DND-41 (cell line): ENCODE measurements around the gene NMNAT2.

Source experiments
- ATAC-seq: fragments of 200-7000 bp; cut with Tn5 transposase; 3 replicates; pipeline ENCODE4 v1.9.1; 2021; ENCODE audit warnings: low read depth; ENCODE audit not compliant: insufficient read depth
- DNase-seq: peaks from one replicate; pipeline ENCODE4 v3.0.0-alpha.2; 2020
- H2AFZ ChIP-seq: 2 replicates; pipeline ENCODE4 v1.6.0; 2012; ENCODE audit warnings: low read depth, low read length
- H3K27ac ChIP-seq: 2 replicates; pipeline ENCODE4 v1.5.1; 2012; ENCODE audit warnings: low read length, inconsistent platforms
- H3K27me3 ChIP-seq: fragments of 200-600 bp; sonication (generic); 2 replicates; pipeline ENCODE4 v1.6.0; 2012; ENCODE audit warnings: low read length, mild to moderate bottlenecking, inconsistent platforms; ENCODE audit not compliant: insufficient read depth, poor library complexity
- H3K36me3 ChIP-seq: 2 replicates; pipeline ENCODE4 v1.5.1; 2012; ENCODE audit warnings: low read length, inconsistent platforms; ENCODE audit not compliant: insufficient read depth
- H3K4me1 ChIP-seq: 2 replicates; pipeline ENCODE4 v1.5.1; 2012; ENCODE audit warnings: mild to moderate bottlenecking, low read length; ENCODE audit not compliant: insufficient read depth
- H3K4me2 ChIP-seq: 2 replicates; pipeline ENCODE4 v1.6.0; 2012; ENCODE audit warnings: mild to moderate bottlenecking, moderate library complexity, low read length, inconsistent platforms; ENCODE audit not compliant: insufficient read depth
- H3K4me3 ChIP-seq, 2 experiments: fragments of 200-600 bp in 1 of 2; shearing (Covaris generic) in 1 of 2; 2 replicates each; pipeline ENCODE4 v1.5.1; 2012 to 2016; ENCODE audit warnings: inconsistent platforms in 2 of 2, low read length in 2 of 2, mild to moderate bottlenecking in 2 of 2, low read depth in 1 of 2, moderate library complexity in 1 of 2
- H3K79me2 ChIP-seq: 2 replicates; pipeline ENCODE4 v1.6.0; 2012; ENCODE audit warnings: low read length, inconsistent platforms; ENCODE audit not compliant: insufficient read depth
- H3K9ac ChIP-seq: 2 replicates; pipeline ENCODE4 v1.6.0; 2012; ENCODE audit warnings: low read depth, mild to moderate bottlenecking, inconsistent platforms, low read length, moderate library complexity
- H3K9me3 ChIP-seq: 2 replicates; pipeline ENCODE4 v1.5.1; 2012; ENCODE audit warnings: low read length, moderate library complexity, mild to moderate bottlenecking, inconsistent platforms; ENCODE audit not compliant: insufficient read depth, severe bottlenecking
- H4K20me1 ChIP-seq: 2 replicates; pipeline ENCODE4 v1.6.0; 2012; ENCODE audit warnings: low read length; ENCODE audit not compliant: insufficient read depth
- CTCF ChIP-seq: IDR thresholded peaks from 2 replicates; pipeline ENCODE4 v1.5.1; 2012; ENCODE audit warnings: borderline replicate concordance, low read length, moderate library complexity, mild to moderate bottlenecking; ENCODE audit not compliant: poor library complexity, severe bottlenecking; ENCODE audit errors: extremely low read depth
- EZH2 ChIP-seq: IDR thresholded peaks from 3 replicates; pipeline ENCODE4 v1.6.1; 2012; ENCODE audit warnings: borderline replicate concordance, low read depth, mild to moderate bottlenecking, moderate library complexity, low read length, inconsistent platforms; ENCODE audit not compliant: severe bottlenecking

Gene NMNAT2

GRCh38 chr1:183411091-183411490 lies 7.1 kb downstream of the NMNAT2 start:
- no peaks in the 10 kb centered on the region for H3K4me1 ChIP-seq
- no peak overlapping the region for H2AFZ ChIP-seq
- H3K9ac ChIP-seq: no peak overlapping the region
- DNase-seq (no peak), ATAC-seq (no peak)
- no peaks in the 10 kb centered on the region for H3K9me3 ChIP-seq
- no peak overlapping the region for H3K4me3 ChIP-seq
- H3K36me3 ChIP-seq: no peaks in the 10 kb centered on the region
- H3K27ac ChIP-seq: no peak overlapping the region
- H4K20me1 ChIP-seq: no peaks in the 10 kb centered on the region
- H3K4me2 ChIP-seq: no peak overlapping the region
- TF ChIP-seq EZH2 (no peak), CTCF (no peak)
- peaks cover 6% of the 10 kb centered on the region for H3K27me3 ChIP-seq
- H3K79me2 ChIP-seq: no peaks in the 10 kb centered on the region

- DNase-seq: no peak
- Histone ChIP-seq H3K4me1 (no peaks in the 10 kb centered on the region), H2AFZ (no peak overlapping the region), H3K4me3 (no peak overlapping the region), H3K79me2 (no peaks in the 10 kb centered on the region), H3K9me3 (no peaks in the 10 kb centered on the region), H3K27ac (no peak overlapping the region), H3K36me3 (no peaks in the 10 kb centered on the region), H3K27me3 (no peaks in the 10 kb centered on the region), H4K20me1 (no peaks in the 10 kb centered on the region), H3K4me2 (no peak overlapping the region), H3K9ac (no peak overlapping the region)
- no peak for ATAC-seq
- no peak for TF ChIP-seq CTCF
Measured at GRCh38 chr1:183407961-183408360, 10.2 kb downstream of the NMNAT2 start.

- Histone ChIP-seq H3K27ac (no peak overlapping the region), H3K36me3 (no peaks in the 10 kb centered on the region)
Measured at GRCh38 chr1:183407474-183407873, 10.7 kb downstream of the NMNAT2 start.

More at GRCh38 chr1:183407474-183407873, 10.7 kb downstream of the NMNAT2 start:
- no peaks in the 10 kb centered on the region for H4K20me1 ChIP-seq
- H3K4me3 ChIP-seq: no peak overlapping the region
- no peaks in the 10 kb centered on the region for H3K9me3 ChIP-seq
- DNase-seq (no peak), ATAC-seq (no peak)
- H3K4me1 ChIP-seq: no peaks in the 10 kb centered on the region
- H3K4me2 ChIP-seq: no peak overlapping the region
- no peaks in the 10 kb centered on the region for H3K27me3 ChIP-seq
- H2AFZ ChIP-seq: no peak overlapping the region
- TF ChIP-seq CTCF (no peak), EZH2 (no peak)
- H3K79me2 ChIP-seq: no peaks in the 10 kb centered on the region
- no peak overlapping the region for H3K9ac ChIP-seq
